Ovary (tissue), 3 donors: ENCODE measurements around the gene AMOT.

Experiments
- CTCF ChIP-seq, 3 donors: fragments of 450-650 bp in 2 of 3; fragments of 200-600 bp in 1 of 3; IDR thresholded peaks; one replicate each; pipeline versions ENCODE4 v1.5.1 to v1.8.0; 2016 to 2022; ENCODE audit warnings: antibody characterized with exemption in 3 of 3, mild to moderate bottlenecking in 1 of 3
- EP300 ChIP-seq: sonication (generic); formaldehyde crosslinking; IDR thresholded peaks from one replicate; pipeline ENCODE4 v1.6.1; 2017; ENCODE audit warnings: antibody characterized with exemption
- donor health status: DM: no; HTN: no; CAD: no.

- TF ChIP-seq EP300, result no peak
- TF ChIP-seq CTCF (IDR thresholded peaks at IDR 0.05), result no peak
These were observed 93.6 kb downstream of the AMOT start for GRCh38 chrX:112746812-112747595.
